ENCODE data around the gene SAMD14.

GRCh38 chr17:50080096-50080480, 49.9 kb downstream of the SAMD14 start:
- TF ChIP-seq POLR2A (IDR thresholded peaks at IDR 0.05; ENCODE audit: low read length) (no peak), GATA1 (IDR thresholded peaks at IDR 0.05; ENCODE audit: low read depth, low read length) (no peak)
